HG02852 (cell line): ENCODE results near the gene RCSD1.
A peak's percentile ranks its signal among the peaks of the same experiment; 100 is the strongest.

Experiments
- ATAC-seq: cut with Tn5 transposase; IDR thresholded peaks from one replicate; pipeline ENCODE4 v1.9.1; 2021; ENCODE audit warnings: mild to moderate bottlenecking, moderate library complexity; ENCODE audit not compliant: unreplicated experiment

Gene RCSD1

GRCh38 chr1:167663002-167663772, 33.2 kb downstream of the RCSD1 start:
- peak; percentile 76 for ATAC-seq

GRCh38 chr1:167665469-167665868, 35.4 kb downstream of the RCSD1 start:
- no peak for ATAC-seq

DNA sequence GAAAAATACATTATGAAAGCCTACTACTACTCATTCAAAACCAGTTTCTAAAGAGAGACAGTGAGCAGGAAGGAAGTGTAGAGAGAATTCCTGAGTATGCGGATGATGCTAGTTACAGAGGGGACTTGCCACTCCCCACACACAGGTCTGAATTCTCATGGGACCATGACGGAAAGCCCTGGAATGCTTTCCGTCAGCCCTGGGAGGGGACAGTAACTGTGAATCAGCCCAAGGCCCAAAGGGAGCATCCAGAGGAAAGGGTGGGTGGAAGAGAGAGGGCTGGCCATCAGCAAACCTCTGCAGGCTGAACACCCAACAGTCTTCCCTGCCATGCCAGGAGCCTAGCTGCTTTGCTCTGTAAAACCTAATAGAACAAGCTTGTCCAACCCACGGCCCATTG, 36.4 kb downstream of the RCSD1 start:
- ATAC-seq: no peak

GRCh38 chr1:167667536-167667935, 37.5 kb downstream of the RCSD1 start:
- ATAC-seq: no peak

DNA sequence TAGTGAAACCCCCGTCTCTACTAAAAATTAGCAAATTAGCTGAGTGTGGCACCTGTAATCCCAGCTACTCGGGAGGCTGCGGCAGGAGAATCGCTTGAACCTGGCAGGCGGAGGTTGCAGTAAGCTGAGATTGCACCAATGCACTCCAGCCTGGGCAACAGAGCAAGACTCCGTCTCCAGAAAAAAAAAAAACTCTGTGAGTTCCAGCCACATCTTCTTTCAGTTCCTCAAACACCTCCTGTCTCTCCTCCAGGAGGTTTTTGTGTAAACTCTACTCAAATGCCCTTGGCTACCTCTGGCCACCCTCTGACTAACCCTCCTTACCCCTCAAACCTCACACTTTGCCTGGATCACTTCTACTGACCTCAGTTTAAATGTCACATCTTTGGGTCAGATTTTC, 38.1 kb downstream of the RCSD1 start:
- ATAC-seq: peak; percentile 57

- ATAC-seq: peak; percentile 51
Observed at GRCh38 chr1:167669209-167670124, 39.4 kb downstream of the RCSD1 start.

- no peak for ATAC-seq
Observed at GRCh38 chr1:167670563-167670962, 40.5 kb downstream of the RCSD1 start.

GRCh38 chr1:167671727-167672511, 41.9 kb downstream of the RCSD1 start:
- ATAC-seq: no peak

- no peak for ATAC-seq
Observed at GRCh38 chr1:167672831-167673230, 42.8 kb downstream of the RCSD1 start.

DNA sequence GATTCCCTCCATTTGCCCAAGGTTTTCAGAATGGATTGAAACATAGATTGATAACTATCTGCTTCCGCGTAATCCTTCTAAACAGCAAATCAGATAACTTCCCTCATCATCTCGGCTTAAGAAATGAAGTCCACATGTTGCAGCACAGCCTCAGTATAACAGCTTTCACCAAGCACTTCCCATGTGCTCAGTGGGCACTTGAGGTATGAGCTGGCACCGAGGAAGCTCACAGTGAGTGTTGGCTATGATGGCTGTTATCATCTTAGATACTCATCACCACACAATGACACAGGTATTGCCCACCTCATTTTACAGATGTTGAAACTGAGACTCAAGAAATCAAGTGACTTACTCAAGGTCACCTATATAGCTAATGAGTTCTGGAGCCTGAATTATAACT, 43.2 kb downstream of the RCSD1 start:
- no peak for ATAC-seq

GRCh38 chr1:167674156-167674555, 44.1 kb downstream of the RCSD1 start:
- no peak for ATAC-seq

DNA sequence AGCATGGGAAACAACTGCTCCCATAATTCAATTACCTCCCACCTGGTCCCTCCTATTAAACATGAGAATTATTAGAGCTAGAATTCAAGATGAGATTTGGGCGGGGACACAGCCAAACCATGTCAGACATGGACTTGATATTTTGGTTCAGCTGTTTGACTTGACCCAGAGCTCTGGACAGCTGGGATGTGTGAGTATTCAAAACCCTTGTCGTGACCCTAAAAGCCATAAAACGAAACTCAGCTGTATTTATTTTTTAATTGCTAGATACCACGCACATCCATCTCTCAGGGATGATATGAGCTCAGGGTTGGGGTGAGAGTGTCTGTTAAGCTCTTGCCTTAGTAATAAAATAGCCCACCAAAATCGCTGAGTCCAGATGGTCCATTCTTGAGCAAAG, 45.4 kb downstream of the RCSD1 start:
- no peak for ATAC-seq

DNA sequence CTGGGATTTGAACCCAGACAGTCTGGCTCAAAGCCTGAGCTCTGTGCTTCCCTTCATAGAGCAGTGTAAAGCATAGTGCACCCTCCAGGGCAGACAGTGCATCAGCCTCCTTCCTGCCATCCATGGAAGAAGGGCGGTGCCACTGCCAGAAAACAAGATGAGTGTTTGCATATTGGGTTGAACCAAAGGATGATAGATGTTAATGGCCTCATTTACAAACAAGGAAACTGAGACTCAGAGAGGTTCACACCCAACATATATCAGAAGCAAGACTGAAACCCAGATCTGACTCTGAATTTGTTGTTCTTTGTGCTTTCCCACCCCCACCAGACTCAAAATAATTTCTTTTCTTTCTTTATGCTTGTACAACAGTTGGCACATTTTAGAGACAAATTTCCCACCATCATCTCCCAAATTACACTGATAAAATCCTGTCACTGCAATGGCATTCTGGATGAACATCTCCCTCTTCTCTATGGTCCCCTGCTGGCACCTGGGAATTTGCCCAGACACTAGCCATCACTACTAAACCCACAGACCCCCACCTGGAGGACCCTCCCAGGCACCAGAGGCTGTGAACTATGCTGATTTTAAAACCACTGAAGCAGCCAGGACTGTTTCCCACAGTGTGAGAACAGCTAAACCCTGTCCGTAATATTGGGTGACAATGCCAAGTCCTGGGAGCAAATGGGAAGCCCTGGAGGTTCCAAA, 46.3 kb downstream of the RCSD1 start:
- ATAC-seq: peak; percentile 53

GRCh38 chr1:167676916-167677848, 47.1 kb downstream of the RCSD1 start:
- ATAC-seq: peak; percentile 42

DNA sequence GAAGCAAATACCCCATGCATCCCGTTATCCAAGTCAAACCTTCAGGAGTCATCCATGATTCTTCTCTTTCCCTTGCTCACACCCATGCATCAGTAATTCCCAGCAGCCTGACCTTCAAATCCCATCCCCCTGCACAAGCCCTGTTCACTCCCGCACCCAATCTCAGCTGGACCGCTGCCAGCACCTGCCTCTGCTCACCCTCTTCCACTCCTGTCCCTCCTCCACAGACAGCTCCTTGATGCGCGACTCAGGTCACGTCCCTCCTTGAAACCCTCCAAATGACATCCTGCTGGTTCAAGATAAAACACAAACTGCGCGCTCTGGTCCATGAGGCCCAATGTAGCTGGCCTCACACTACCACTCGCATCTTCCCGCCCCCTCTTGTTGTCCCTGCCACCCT, 48.4 kb downstream of the RCSD1 start:
- ATAC-seq: no peak

GRCh38 chr1:167678838-167679237, 48.8 kb downstream of the RCSD1 start:
- no peak for ATAC-seq

GRCh38 chr1:167679714-167680113, 49.7 kb downstream of the RCSD1 start:
- no peak for ATAC-seq

DNA sequence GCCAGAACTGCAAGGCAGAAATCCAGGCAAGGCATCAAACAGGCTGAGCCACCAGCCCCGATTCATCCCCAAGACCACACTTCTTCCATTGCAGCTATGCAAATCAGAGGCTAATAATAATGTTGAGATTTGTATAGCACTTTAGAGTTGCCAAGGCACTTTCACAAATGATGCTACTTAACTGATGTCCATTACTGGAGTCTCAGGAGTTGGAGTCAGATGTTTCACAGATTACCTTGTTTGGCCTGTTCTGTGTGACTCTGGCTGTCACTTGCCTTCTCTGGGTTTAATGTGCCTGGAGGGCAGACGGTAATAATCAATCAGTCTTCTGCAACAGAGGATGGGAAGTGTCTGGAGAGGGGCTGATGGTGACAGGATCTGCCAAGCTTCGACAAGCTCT, 51.0 kb downstream of the RCSD1 start:
- no peak for ATAC-seq

DNA sequence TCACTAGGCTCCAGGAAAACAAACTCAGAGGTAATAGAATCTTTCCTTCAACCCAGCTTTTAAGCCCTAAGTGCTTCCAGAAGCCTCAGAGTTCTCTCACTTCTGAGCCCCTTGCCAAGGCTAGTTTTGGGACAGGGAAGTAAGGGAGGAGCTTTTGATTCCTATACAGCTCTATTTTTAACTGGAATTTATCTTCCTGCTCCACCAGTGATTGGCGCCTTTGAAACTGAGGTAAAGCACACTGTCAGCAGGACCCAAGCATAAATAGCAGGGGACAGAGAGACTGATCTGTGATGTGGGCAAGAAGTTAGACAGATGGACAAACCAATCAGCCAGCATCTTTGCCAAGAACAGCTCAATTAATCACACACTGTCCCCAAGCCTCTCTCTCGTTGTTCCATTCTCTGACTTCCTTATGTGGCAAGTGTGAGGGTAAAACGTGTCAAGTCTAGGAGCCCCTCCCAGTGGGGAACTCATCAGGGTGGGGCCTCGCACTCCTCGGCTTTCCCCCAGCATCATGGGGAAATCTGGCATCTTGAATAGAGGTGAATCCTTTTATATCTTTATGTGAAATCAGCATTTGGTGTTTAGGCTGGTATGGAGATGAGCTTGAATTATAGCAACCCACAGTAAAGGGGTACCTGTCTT, 51.5 kb downstream of the RCSD1 start:
- no peak for ATAC-seq
